ENCODE measurements around the gene MBD2. TPM values are rescaled to one million over a fixed set of nuclear protein-coding genes. Genes with fewer than 3 reads are reported as not detected.

Gene MBD2
- total RNA-seq, 1 donor from 2014 or later, result 153 TPM

- DNase-seq (ENCODE audit: low spot score), result no peak
These were observed 115.3 kb downstream of the MBD2 start for GRCh38 chr18:54109131-54109683.

- DNase-seq (ENCODE audit: low spot score), result no peak
These were observed 122.3 kb downstream of the MBD2 start for GRCh38 chr18:54102123-54102522.

Other genes with a start within 250 kb of the MBD2 start
- 34.6 TPM for gene POLI, start 44.8 kb upstream of the MBD2 start, total RNA-seq
- gene STARD6, start 133.2 kb upstream of the MBD2 start, total RNA-seq, result not detected
- gene C18orf54, start 133.2 kb upstream of the MBD2 start, total RNA-seq, result 1.3 TPM

Data from mesenteric fat pad (tissue), 1 donor.